Measurements from ENCODE around the gene CST3.

DNA sequence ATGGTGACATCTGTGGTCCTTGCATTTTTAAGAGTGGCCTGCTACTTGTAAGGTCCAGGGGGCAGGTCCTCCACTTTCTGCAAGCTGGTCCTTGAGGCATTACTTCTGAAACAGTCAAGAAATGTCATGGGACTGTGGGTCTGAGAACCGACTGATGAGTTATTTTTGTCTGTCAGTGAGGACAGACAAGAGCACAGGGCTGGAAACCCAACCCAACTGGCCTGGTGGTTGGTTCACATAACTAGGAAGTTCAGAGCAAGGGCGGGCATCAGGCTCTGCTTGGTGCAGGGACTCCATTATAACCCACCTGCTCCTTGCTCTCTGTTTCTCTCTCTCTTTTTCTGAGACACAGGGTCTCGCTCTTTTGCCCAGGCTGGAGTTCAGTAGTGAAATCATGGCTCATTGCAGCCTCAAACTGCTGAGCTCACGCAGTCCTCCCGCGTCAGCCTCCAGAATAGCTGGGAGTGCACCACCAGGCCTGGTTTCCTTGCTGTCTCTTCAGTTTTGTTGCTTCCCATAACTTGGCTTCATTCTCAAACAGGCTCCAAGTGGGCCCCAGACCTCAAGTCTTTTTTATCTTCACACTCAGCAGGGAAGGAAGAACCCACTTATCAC, 9.2 kb downstream of the CST3 start:
- TF ChIP-seq POLR2AphosphoS5 (IDR thresholded peaks at IDR 0.05; ENCODE audit: low read depth, low read length) = no peak
- no peak for TF ChIP-seq SIN3A (IDR thresholded peaks at IDR 0.05; ENCODE audit: low read depth)
- TF ChIP-seq, protein P1, sequence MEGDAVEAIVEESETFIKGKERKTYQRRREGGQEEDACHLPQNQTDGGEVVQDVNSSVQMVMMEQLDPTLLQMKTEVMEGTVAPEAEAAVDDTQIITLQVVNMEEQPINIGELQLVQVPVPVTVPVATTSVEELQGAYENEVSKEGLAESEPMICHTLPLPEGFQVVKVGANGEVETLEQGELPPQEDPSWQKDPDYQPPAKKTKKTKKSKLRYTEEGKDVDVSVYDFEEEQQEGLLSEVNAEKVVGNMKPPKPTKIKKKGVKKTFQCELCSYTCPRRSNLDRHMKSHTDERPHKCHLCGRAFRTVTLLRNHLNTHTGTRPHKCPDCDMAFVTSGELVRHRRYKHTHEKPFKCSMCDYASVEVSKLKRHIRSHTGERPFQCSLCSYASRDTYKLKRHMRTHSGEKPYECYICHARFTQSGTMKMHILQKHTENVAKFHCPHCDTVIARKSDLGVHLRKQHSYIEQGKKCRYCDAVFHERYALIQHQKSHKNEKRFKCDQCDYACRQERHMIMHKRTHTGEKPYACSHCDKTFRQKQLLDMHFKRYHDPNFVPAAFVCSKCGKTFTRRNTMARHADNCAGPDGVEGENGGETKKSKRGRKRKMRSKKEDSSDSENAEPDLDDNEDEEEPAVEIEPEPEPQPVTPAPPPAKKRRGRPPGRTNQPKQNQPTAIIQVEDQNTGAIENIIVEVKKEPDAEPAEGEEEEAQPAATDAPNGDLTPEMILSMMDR (IDR thresholded peaks at IDR 0.05 in 2 of 3, conservative IDR thresholded peaks at IDR 0.05 in 1 of 3; ENCODE audit: borderline replicate concordance in 1 of 3, insufficient read depth in 1 of 3, low read depth in 2 of 3, low read length in 2 of 3) = no peak
- no peak for TF ChIP-seq CEBPB (IDR thresholded peaks at IDR 0.05; ENCODE audit: low read depth)
- TF ChIP-seq POLR2A (IDR thresholded peaks at IDR 0.05; ENCODE audit: borderline replicate concordance, extremely low read depth, insufficient read depth, insufficient read length) = no peak
- no peak for TF ChIP-seq RAD21 (IDR thresholded peaks at IDR 0.05; ENCODE audit: low read depth)
- TF ChIP-seq, protein P2, sequence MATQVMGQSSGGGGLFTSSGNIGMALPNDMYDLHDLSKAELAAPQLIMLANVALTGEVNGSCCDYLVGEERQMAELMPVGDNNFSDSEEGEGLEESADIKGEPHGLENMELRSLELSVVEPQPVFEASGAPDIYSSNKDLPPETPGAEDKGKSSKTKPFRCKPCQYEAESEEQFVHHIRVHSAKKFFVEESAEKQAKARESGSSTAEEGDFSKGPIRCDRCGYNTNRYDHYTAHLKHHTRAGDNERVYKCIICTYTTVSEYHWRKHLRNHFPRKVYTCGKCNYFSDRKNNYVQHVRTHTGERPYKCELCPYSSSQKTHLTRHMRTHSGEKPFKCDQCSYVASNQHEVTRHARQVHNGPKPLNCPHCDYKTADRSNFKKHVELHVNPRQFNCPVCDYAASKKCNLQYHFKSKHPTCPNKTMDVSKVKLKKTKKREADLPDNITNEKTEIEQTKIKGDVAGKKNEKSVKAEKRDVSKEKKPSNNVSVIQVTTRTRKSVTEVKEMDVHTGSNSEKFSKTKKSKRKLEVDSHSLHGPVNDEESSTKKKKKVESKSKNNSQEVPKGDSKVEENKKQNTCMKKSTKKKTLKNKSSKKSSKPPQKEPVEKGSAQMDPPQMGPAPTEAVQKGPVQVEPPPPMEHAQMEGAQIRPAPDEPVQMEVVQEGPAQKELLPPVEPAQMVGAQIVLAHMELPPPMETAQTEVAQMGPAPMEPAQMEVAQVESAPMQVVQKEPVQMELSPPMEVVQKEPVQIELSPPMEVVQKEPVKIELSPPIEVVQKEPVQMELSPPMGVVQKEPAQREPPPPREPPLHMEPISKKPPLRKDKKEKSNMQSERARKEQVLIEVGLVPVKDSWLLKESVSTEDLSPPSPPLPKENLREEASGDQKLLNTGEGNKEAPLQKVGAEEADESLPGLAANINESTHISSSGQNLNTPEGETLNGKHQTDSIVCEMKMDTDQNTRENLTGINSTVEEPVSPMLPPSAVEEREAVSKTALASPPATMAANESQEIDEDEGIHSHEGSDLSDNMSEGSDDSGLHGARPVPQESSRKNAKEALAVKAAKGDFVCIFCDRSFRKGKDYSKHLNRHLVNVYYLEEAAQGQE (IDR thresholded peaks at IDR 0.05; ENCODE audit: low read depth) = no peak
- no peak for TF ChIP-seq EGR1 (IDR thresholded peaks at IDR 0.05; ENCODE audit: low read depth)
- TF ChIP-seq, protein P3, sequence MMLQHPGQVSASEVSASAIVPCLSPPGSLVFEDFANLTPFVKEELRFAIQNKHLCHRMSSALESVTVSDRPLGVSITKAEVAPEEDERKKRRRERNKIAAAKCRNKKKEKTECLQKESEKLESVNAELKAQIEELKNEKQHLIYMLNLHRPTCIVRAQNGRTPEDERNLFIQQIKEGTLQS (IDR thresholded peaks at IDR 0.05) = no peak

Data from HCT116 (cell line).